ENCODE results near the gene POTEI.
"Not testable (repeated sequence)": the region's sequence is repeated elsewhere in the genome, so short reads cannot be mapped to it uniquely, and the experiment has no call there.

Gene POTEI

GRCh38 chr2:130509228-130509627 is at the start of gene POTEI:
POTEI (minus strand) TSS chr2:130509328; CDS start chr2:130509235, 93 bp downstream.
- not testable (repeated sequence) for FAIRE-seq

- not testable (repeated sequence) for FAIRE-seq
Measured at GRCh38 chr2:130556441-130556840, 47.3 kb upstream of the POTEI start.

GRCh38 chr2:130554178-130554577 is 45.0 kb upstream of the POTEI start:
- not testable (repeated sequence) for FAIRE-seq

GRCh38 chr2:130549475-130549874 is 40.3 kb upstream of the POTEI start:
- not testable (repeated sequence) for FAIRE-seq

- FAIRE-seq = not testable (repeated sequence)
Measured at GRCh38 chr2:130548418-130548817, 39.3 kb upstream of the POTEI start.

- not testable (repeated sequence) for FAIRE-seq
Measured at GRCh38 chr2:130544978-130545377, 35.9 kb upstream of the POTEI start.

- FAIRE-seq = not testable (repeated sequence)
Measured at GRCh38 chr2:130543785-130544528, 34.8 kb upstream of the POTEI start.

GRCh38 chr2:130542789-130543188 is 33.7 kb upstream of the POTEI start:
- not testable (repeated sequence) for FAIRE-seq

GRCh38 chr2:130538271-130538670 is 29.1 kb upstream of the POTEI start:
- not testable (repeated sequence) for FAIRE-seq

- not testable (repeated sequence) for FAIRE-seq
Measured at GRCh38 chr2:130536654-130537053, 27.5 kb upstream of the POTEI start.

- not testable (repeated sequence) for FAIRE-seq
Measured at GRCh38 chr2:130531672-130532071, 22.5 kb upstream of the POTEI start.

- FAIRE-seq = not testable (repeated sequence)
Measured at GRCh38 chr2:130531225-130531624, 22.1 kb upstream of the POTEI start.

- not testable (repeated sequence) for FAIRE-seq
Measured at GRCh38 chr2:130530212-130530611, 21.1 kb upstream of the POTEI start.

GRCh38 chr2:130529545-130529944 is 20.4 kb upstream of the POTEI start:
- FAIRE-seq = not testable (repeated sequence)

GRCh38 chr2:130527365-130527967 is 18.3 kb upstream of the POTEI start:
- not testable (repeated sequence) for FAIRE-seq

- FAIRE-seq = not testable (repeated sequence)
Measured at GRCh38 chr2:130522390-130522789, 13.3 kb upstream of the POTEI start.

- not testable (repeated sequence) for FAIRE-seq
Measured at GRCh38 chr2:130520992-130521391, 11.9 kb upstream of the POTEI start, which contains the start of gene CFC1B. CFC1B (plus strand) TSS chr2:130521222; CDS start chr2:130521485, 263 bp downstream.

- not testable (repeated sequence) for FAIRE-seq
Measured at GRCh38 chr2:130518516-130519106, 9.5 kb upstream of the POTEI start.

- not testable (repeated sequence) for FAIRE-seq
Measured at GRCh38 chr2:130511747-130512451, 2.8 kb upstream of the POTEI start.

- FAIRE-seq = not testable (repeated sequence)
Measured at GRCh38 chr2:130510807-130511746, 1.9 kb upstream of the POTEI start.

- not testable (repeated sequence) for FAIRE-seq
Measured at GRCh38 chr2:130491073-130491472, 18.1 kb downstream of the POTEI start.

- FAIRE-seq = not testable (repeated sequence)
Measured at GRCh38 chr2:130455413-130455812, 53.7 kb downstream of the POTEI start.

Measured in G401.6 (cell line).